Natural killer cell (primary cell): ENCODE data around the gene KDM4C. TPM values are rescaled to one million over a fixed set of nuclear protein-coding genes. Genes with fewer than 3 reads are reported as not detected.

Source experiments
- ATAC-seq, 3 donors: fragments of 150-1000 bp in 2 of 3; fragments of 200-7000 bp in 1 of 3; cut with Tn5 transposase; 1 replicate in 1 of 3; 2 replicates in 2 of 3; pipeline ENCODE4 v1.10.0; 2021; ENCODE audit warnings: mild to moderate bottlenecking in 2 of 3, moderate library complexity in 2 of 3
- DNase-seq, 2 donors: peaks; one replicate each; pipeline versions ENCODE4 v3.0.0 to v3.0.0-alpha.2; 2013 to 2021; ENCODE audit warnings: mixed read lengths in 1 of 2
- H3K27ac ChIP-seq: one replicate; pipeline ENCODE4 v1.5.1; 2013; ENCODE audit warnings: mild to moderate bottlenecking, low read length
- H3K27me3 ChIP-seq: one replicate; pipeline ENCODE4 v1.6.1; 2013; ENCODE audit warnings: low read length; ENCODE audit not compliant: control insufficient read depth, insufficient read depth
- H3K36me3 ChIP-seq: one replicate; pipeline ENCODE4 v1.6.1; 2013; ENCODE audit warnings: low read length; ENCODE audit not compliant: control insufficient read depth, insufficient read depth
- H3K4me1 ChIP-seq: one replicate; pipeline ENCODE4 v1.6.1; 2013; ENCODE audit warnings: low read length; ENCODE audit not compliant: control insufficient read depth, insufficient read depth
- H3K4me3 ChIP-seq: one replicate; pipeline ENCODE4 v1.5.1; 2013; ENCODE audit warnings: low read length
- H3K9me3 ChIP-seq: one replicate; pipeline ENCODE4 v1.6.1; 2013; ENCODE audit warnings: low read length; ENCODE audit not compliant: control insufficient read depth, insufficient read depth
- H3K27ac Mint-ChIP-seq, 2 donors: one replicate each; pipeline ENCODE4 v1.8.0; 2022; ENCODE audit warnings: mild to moderate bottlenecking in 2 of 2, mixed read lengths in 2 of 2, moderate library complexity in 1 of 2
- H3K27me3 Mint-ChIP-seq, 2 donors: one replicate each; pipeline ENCODE4 v1.8.0; 2022; ENCODE audit warnings: low read depth in 2 of 2, mixed read lengths in 2 of 2
- H3K36me3 Mint-ChIP-seq: one replicate; pipeline ENCODE4 v1.8.0; 2022; ENCODE audit warnings: mixed read lengths
- H3K4me1 Mint-ChIP-seq, 2 donors: one replicate each; pipeline ENCODE4 v1.8.0; 2022; ENCODE audit warnings: mixed read lengths in 2 of 2
- H3K4me3 Mint-ChIP-seq: one replicate; pipeline ENCODE4 v1.8.0; 2022; ENCODE audit warnings: mild to moderate bottlenecking, moderate library complexity, mixed read lengths
- H3K9me3 Mint-ChIP-seq, 2 donors: one replicate each; pipeline ENCODE4 v1.8.0; 2022; ENCODE audit warnings: mixed read lengths in 2 of 2
- CTCF ChIP-seq: fragments of 200-600 bp; IDR thresholded peaks from one replicate; pipeline ENCODE4 v1.8.0; 2022; ENCODE audit warnings: antibody characterized with exemption
- WGBS: methylation state at CpG from one replicate; pipeline ENCODE4 v1.1.7; 2013; ENCODE audit warnings: missing lambda C conversion rate; ENCODE audit not compliant: insufficient coverage; 5-methylcytosine and 5-hydroxymethylcytosine counted together
- intact Hi-C: fragments of 100-400 bp; cut with micrococcal nuclease; formaldehyde crosslinking; loops from one replicate; pipeline ENCODE4 v1.14.2; 2022
- total RNA-seq, 4 donors: library from RNA; stranded (reverse); fragments of 120-200 nt in 1 of 4; gene quantifications; one replicate each; pipeline versions ENCODE4 v1.2.3 to v1.2.4, GENCODE V29; 2013 to 2022

KDM4C gene
- total RNA-seq, 3 donors from 2014 or later (not counting 1 experiment from before 2014, with no cell fraction given), result 115 to 137 (median 116) TPM

GRCh38 chr9:6909181-6909580, 151.4 kb downstream of the KDM4C start:
- Mint-ChIP-seq H3K27me3 (no peaks in the 10 kb centered on the region), H3K4me3 (no peak overlapping the region), H3K9me3 (no peaks in the 10 kb centered on the region), H3K36me3 (no peaks in the 10 kb centered on the region), H3K27ac (no peak overlapping the region), H3K4me1 (peaks cover 26 to 29% of the 10 kb centered on the region in 2 donors)
- H3K4me3 ChIP-seq, result no peak overlapping the region
- H3K4me1 ChIP-seq, result peaks cover 2% of the 10 kb centered on the region
- ATAC-seq (no peak), DNase-seq (no peak)
- intact Hi-C loops, result no loop called here
- no peaks in the 10 kb centered on the region for H3K9me3 ChIP-seq
- no peaks in the 10 kb centered on the region for H3K27me3 ChIP-seq
- TF ChIP-seq CTCF, result no peak
- no peaks in the 10 kb centered on the region for H3K36me3 ChIP-seq
- H3K27ac ChIP-seq, result no peak overlapping the region
- 96% methylated on average over 1 of the region's 1 CpG for WGBS

GRCh38 chr9:6910032-6910431, 152.3 kb downstream of the KDM4C start:
- 75% methylated on average over 1 of the region's 2 CpGs for WGBS
- Histone ChIP-seq H3K4me3 (no peak overlapping the region), H3K9me3 (no peaks in the 10 kb centered on the region), H3K27me3 (no peaks in the 10 kb centered on the region), H3K27ac (no peak overlapping the region), H3K4me1 (peaks cover 2% of the 10 kb centered on the region), H3K36me3 (no peaks in the 10 kb centered on the region)
- no peaks in the 10 kb centered on the region for H3K36me3 Mint-ChIP-seq
- H3K27me3 Mint-ChIP-seq, result no peaks in the 10 kb centered on the region
- H3K4me3 Mint-ChIP-seq, result no peak overlapping the region
- H3K4me1 Mint-ChIP-seq, result peaks cover 26 to 29% of the 10 kb centered on the region in 2 donors
- no peaks in the 10 kb centered on the region for H3K9me3 Mint-ChIP-seq
- peak; percentile 15 for TF ChIP-seq CTCF
- peak in 1 of 2 donors; percentile 15 for DNase-seq
- ATAC-seq, result no peak
- intact Hi-C loops, result no loop called here
- H3K27ac Mint-ChIP-seq, result no peak overlapping the region

GRCh38 chr9:6910497-6910896, 152.7 kb downstream of the KDM4C start:
- no peaks in the 10 kb centered on the region for H3K9me3 Mint-ChIP-seq
- DNase-seq, result no peak
- H3K4me1 ChIP-seq, result peaks cover 2% of the 10 kb centered on the region
- H3K27me3 ChIP-seq, result no peaks in the 10 kb centered on the region
- intact Hi-C loops, result no loop called here
- 95% methylated on average over 3 of the region's 3 CpGs for WGBS
- no peak overlapping the region for H3K4me3 Mint-ChIP-seq
- H3K36me3 ChIP-seq, result no peaks in the 10 kb centered on the region
- no peak overlapping the region for H3K4me3 ChIP-seq
- no peak overlapping the region for H3K27ac Mint-ChIP-seq
- no peaks in the 10 kb centered on the region for H3K36me3 Mint-ChIP-seq
- ATAC-seq, result no peak
- H3K4me1 Mint-ChIP-seq, result peaks cover 22 to 26% of the 10 kb centered on the region in 2 donors
- no peak for TF ChIP-seq CTCF
- H3K27ac ChIP-seq, result no peak overlapping the region
- no peaks in the 10 kb centered on the region for H3K9me3 ChIP-seq
- no peaks in the 10 kb centered on the region for H3K27me3 Mint-ChIP-seq

- no peak overlapping the region for H3K4me3 Mint-ChIP-seq
- Histone ChIP-seq H3K27me3 (no peaks in the 10 kb centered on the region), H3K36me3 (no peaks in the 10 kb centered on the region), H3K27ac (no peak overlapping the region), H3K4me3 (no peak overlapping the region), H3K4me1 (peaks cover 2% of the 10 kb centered on the region), H3K9me3 (no peaks in the 10 kb centered on the region)
- no peaks in the 10 kb centered on the region for H3K27me3 Mint-ChIP-seq
- peak overlapping the region; percentile 10 to 58 for H3K27ac Mint-ChIP-seq
- H3K4me1 Mint-ChIP-seq, result peaks cover 29 to 32% of the 10 kb centered on the region in 2 donors
- H3K9me3 Mint-ChIP-seq, result no peaks in the 10 kb centered on the region
- intact Hi-C loops, result no loop called here
- no peak for TF ChIP-seq CTCF
- 79% methylated on average over 3 of the region's 3 CpGs for WGBS
- DNase-seq (no peak), ATAC-seq (no peak)
- no peaks in the 10 kb centered on the region for H3K36me3 Mint-ChIP-seq
Measured at GRCh38 chr9:6911901-6912638, 154.3 kb downstream of the KDM4C start.
